ENCODE data around the gene SPRED2.

The SPRED2 gene

DNA sequence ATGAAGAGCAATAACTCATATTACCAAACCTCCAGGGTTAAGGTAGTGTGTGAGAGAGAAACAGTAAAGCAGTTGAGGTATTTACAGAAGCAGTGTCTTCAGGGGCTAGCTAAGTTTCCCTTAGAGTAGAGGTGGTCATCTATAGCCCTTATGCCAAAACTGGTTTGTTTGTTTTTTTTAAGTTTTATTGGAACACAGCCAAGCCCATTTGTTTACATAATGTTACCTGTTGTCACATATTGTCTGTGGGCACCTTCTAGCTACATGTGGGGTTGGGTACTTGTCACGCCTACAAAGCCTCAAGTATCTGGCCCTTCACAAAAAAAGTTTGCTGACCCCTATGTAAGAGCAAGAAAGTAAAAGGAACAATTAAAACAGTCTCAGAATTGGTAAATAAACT, 165.4 kb downstream of the SPRED2 start:
- Histone ChIP-seq H3K36me3 (ENCODE audit: insufficient read depth, low read length) (peaks cover 67% of the 10 kb centered on the region), H3K27ac (ENCODE audit: low read length) (no peak overlapping the region), H3K9me3 (ENCODE audit: insufficient read depth, low read length, severe bottlenecking) (no peaks in the 10 kb centered on the region), H3K79me2 (ENCODE audit: insufficient read depth, low read length) (peaks cover 10% of the 10 kb centered on the region), H3K4me3 (ENCODE audit: low read depth in 1 of 2, low read length in 2 of 2) (no peak overlapping the region), H3K9ac (ENCODE audit: low read depth, low read length) (no peak overlapping the region), H3K4me2 (ENCODE audit: insufficient read depth, low read length) (no peak overlapping the region), H2AFZ (ENCODE audit: low read depth, low read length) (no peak overlapping the region), H3K4me1 (ENCODE audit: insufficient read depth, low read length) (no peaks in the 10 kb centered on the region), H3K27me3 (ENCODE audit: insufficient read depth, low read length, poor library complexity) (no peaks in the 10 kb centered on the region), H4K20me1 (ENCODE audit: insufficient read depth, low read length) (peaks cover 9% of the 10 kb centered on the region; the same call in 1 of the 2 replicates)
- TF ChIP-seq, protein P1, sequence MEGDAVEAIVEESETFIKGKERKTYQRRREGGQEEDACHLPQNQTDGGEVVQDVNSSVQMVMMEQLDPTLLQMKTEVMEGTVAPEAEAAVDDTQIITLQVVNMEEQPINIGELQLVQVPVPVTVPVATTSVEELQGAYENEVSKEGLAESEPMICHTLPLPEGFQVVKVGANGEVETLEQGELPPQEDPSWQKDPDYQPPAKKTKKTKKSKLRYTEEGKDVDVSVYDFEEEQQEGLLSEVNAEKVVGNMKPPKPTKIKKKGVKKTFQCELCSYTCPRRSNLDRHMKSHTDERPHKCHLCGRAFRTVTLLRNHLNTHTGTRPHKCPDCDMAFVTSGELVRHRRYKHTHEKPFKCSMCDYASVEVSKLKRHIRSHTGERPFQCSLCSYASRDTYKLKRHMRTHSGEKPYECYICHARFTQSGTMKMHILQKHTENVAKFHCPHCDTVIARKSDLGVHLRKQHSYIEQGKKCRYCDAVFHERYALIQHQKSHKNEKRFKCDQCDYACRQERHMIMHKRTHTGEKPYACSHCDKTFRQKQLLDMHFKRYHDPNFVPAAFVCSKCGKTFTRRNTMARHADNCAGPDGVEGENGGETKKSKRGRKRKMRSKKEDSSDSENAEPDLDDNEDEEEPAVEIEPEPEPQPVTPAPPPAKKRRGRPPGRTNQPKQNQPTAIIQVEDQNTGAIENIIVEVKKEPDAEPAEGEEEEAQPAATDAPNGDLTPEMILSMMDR (IDR thresholded peaks at IDR 0.05; ENCODE audit: borderline replicate concordance, extremely low read depth, low read length, poor library complexity, severe bottlenecking): no peak
- TF ChIP-seq EZH2 (IDR thresholded peaks at IDR 0.05; ENCODE audit: borderline replicate concordance, low read depth, low read length, severe bottlenecking): no peak
- no peak for DNase-seq
- no peak for ATAC-seq (ENCODE audit: insufficient read depth, low read depth)

DNA sequence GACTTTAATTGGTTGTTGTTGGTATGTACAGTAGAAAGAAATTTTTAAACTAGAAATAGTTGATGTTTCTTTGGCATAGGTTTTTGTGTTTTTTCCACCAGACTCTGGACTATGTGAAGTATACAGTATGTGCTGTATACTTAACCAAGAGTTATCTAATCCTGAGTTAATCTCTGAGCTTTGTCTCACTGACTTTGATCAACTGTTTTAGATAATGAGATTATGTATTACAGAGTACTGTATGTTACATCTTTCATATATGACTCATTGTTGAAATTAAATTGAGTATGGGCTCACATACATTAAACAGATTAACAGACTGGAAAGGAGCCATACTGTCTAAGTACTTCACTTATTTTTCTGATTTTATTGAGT, 166.7 kb downstream of the SPRED2 start:
- Histone ChIP-seq H2AFZ (ENCODE audit: low read depth, low read length) (no peak overlapping the region), H3K27ac (ENCODE audit: low read length) (no peak overlapping the region), H3K9me3 (ENCODE audit: insufficient read depth, low read length, severe bottlenecking) (no peaks in the 10 kb centered on the region), H3K36me3 (ENCODE audit: insufficient read depth, low read length) (peaks cover 69% of the 10 kb centered on the region), H3K4me1 (ENCODE audit: insufficient read depth, low read length) (no peaks in the 10 kb centered on the region), H3K4me2 (ENCODE audit: insufficient read depth, low read length) (no peak overlapping the region), H4K20me1 (ENCODE audit: insufficient read depth, low read length) (peaks cover 16% of the 10 kb centered on the region; the same call in 1 of the 2 replicates), H3K9ac (ENCODE audit: low read depth, low read length) (no peak overlapping the region), H3K79me2 (ENCODE audit: insufficient read depth, low read length) (peaks cover 18% of the 10 kb centered on the region), H3K27me3 (ENCODE audit: insufficient read depth, low read length, poor library complexity) (no peaks in the 10 kb centered on the region), H3K4me3 (ENCODE audit: low read depth in 1 of 2, low read length in 2 of 2) (no peak overlapping the region)
- no peak for TF ChIP-seq EZH2 (IDR thresholded peaks at IDR 0.05; ENCODE audit: borderline replicate concordance, low read depth, low read length, severe bottlenecking)
- TF ChIP-seq, protein P1 (IDR thresholded peaks at IDR 0.05; ENCODE audit: borderline replicate concordance, extremely low read depth, low read length, poor library complexity, severe bottlenecking): no peak
- DNase-seq (no peak), ATAC-seq (ENCODE audit: insufficient read depth, low read depth) (no peak)

DNA sequence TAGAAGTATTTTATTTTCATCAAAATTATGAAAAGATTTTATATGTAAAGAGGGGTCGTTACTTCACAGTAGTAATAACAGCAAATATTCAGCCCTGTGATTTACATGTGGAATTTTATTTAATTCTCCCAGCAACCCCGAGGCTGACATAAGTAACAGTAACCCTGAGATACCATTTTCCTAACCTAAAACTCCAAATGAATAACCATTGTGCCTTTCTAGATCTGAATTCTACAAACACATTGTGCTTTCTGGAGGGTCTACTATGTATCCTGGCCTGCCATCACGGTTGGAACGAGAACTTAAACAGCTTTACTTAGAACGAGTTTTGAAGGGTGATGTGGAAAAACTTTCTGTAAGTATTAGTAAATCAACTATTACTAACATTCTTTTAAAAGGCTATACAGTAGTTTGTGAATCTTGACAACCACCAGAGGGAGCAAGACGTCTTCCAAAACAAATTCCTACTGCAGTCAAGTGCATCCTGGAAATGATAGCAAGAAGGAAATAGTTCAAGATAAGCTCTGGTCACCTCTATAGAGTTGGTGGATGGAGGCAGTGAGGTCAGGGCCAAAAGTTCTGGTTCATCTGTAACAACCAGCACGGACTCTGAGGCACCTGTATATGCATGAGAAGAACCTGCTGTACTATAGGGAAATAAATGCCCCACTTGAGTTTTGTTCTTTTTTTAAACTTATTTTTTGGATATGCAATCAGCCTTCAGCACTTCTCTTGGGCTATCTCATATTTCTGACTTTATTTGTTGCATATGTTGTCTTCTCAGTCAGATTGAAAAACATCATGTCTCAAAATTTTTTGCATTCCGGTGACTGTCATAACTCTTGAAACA, 167.4 kb downstream of the SPRED2 start:
- Histone ChIP-seq H3K79me2 (ENCODE audit: insufficient read depth, low read length) (peaks cover 24% of the 10 kb centered on the region), H3K4me3 (ENCODE audit: low read depth in 1 of 2, low read length in 2 of 2) (no peak overlapping the region), H3K9me3 (ENCODE audit: insufficient read depth, low read length, severe bottlenecking) (no peaks in the 10 kb centered on the region), H3K4me1 (ENCODE audit: insufficient read depth, low read length) (no peaks in the 10 kb centered on the region), H3K36me3 (ENCODE audit: insufficient read depth, low read length) (peaks cover 71% of the 10 kb centered on the region), H4K20me1 (ENCODE audit: insufficient read depth, low read length) (peaks cover 22% of the 10 kb centered on the region; the same call in 1 of the 2 replicates), H3K4me2 (ENCODE audit: insufficient read depth, low read length) (no peak overlapping the region), H3K27me3 (ENCODE audit: insufficient read depth, low read length, poor library complexity) (no peaks in the 10 kb centered on the region), H2AFZ (ENCODE audit: low read depth, low read length) (no peak overlapping the region), H3K9ac (ENCODE audit: low read depth, low read length) (no peak overlapping the region), H3K27ac (ENCODE audit: low read length) (no peak overlapping the region)
- ATAC-seq (ENCODE audit: insufficient read depth, low read depth) (peak; percentile 76; the same call in 2 of the 3 replicates), DNase-seq (peak; percentile 43)
- TF ChIP-seq, protein P1 (IDR thresholded peaks at IDR 0.05; ENCODE audit: borderline replicate concordance, extremely low read depth, low read length, poor library complexity, severe bottlenecking): peak; percentile 81
- TF ChIP-seq EZH2 (IDR thresholded peaks at IDR 0.05; ENCODE audit: borderline replicate concordance, low read depth, low read length, severe bottlenecking): no peak

Data from DND-41 (cell line).